Left hindlimb (tissue), 1 donor: ENCODE measurements around the gene FBXO28.
A peak's percentile ranks its signal among the peaks of the same experiment; 100 is the strongest.
"Not testable (repeated sequence)": the region's sequence is repeated elsewhere in the genome, so short reads cannot be mapped to it uniquely, and the experiment has no call there.

Source experiments
- DNase-seq: peaks from one replicate; pipeline ENCODE4 v3.0.0-alpha.2; 2018

The FBXO28 gene

DNA sequence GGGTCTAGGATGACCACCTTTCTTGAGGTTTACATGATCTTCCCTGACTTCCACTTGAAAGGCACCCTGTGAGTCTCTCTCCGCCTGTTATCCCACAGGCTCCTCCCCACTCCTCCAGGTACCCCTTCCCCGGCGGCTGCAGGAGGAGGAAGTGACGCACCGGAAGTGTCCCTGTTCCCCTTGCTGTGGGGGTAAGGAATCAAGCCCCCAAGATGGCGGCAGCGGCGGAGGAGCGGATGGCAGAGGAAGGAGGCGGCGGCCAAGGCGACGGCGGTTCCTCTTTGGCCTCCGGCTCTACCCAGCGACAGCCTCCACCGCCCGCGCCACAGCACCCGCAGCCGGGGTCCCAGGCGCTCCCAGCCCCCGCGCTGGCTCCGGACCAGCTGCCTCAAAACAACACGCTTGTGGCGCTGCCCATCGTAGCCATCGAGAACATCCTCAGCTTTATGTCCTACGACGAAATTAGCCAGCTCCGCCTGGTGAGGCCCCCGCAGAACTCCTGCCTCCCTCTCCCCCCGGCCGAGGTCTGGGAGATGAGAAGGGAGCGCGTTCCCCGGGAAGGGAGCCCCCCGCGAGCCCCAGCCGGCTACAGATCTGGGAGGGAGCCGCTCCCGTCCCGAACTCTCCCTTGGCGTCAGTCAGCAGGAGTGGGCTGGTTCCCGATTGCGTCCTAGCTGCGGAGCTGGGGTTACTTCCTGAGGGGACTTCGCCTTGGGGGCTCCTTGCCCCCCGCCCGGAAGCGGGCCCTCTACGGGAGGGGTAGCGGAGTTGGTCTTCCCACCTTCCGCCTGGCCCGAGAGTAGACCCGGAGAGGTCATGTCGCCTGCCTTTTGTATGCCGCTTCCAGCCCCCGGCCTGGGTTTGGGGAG, at the start of gene FBXO28:
TSS of gene FBXO28 (plus strand) at position 194 of the 869 bp plus-strand sequence. CDS start at position 213, 19 bp downstream.
- DNase-seq, result peak; percentile 96

DNA sequence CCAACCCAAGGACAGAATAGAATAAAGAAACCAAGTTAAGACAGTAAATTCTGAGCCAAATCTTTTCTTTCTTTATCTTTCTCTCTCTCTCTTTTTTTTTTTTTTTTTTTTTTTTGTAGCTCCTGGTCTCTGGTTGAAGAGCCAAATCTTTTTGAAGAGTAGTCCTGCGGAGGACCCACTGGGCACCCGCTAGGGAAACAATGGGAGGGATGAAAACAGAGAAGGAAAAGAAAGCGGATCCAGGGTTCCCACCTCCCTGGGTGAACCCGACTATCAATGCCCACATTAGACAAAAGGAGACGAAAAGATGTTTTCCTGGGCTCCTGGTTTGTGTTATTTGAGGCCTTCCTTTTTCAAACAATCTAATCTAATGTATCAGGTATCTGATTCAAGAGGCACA, 49.8 kb upstream of the FBXO28 start:
- no peak for DNase-seq

DNA sequence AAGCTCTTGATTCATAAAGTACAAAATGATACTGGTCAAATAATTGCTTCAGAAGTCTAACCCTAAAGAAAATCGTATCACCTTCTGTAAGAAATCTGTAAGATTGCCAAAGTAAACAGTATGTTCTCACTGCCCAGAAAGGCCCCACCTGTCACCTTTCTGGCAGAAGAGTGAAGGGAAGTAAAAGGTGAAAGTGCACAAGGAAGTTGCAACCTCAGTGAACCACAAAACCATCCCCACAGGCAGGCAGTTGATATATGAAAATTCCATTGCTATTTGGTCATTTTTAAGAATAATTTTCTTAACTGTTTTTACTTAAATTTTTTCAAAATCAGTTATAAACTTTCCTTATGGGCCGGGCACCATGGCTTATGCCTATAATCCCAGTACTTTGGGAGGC, 48.5 kb upstream of the FBXO28 start:
- DNase-seq, result no peak

DNA sequence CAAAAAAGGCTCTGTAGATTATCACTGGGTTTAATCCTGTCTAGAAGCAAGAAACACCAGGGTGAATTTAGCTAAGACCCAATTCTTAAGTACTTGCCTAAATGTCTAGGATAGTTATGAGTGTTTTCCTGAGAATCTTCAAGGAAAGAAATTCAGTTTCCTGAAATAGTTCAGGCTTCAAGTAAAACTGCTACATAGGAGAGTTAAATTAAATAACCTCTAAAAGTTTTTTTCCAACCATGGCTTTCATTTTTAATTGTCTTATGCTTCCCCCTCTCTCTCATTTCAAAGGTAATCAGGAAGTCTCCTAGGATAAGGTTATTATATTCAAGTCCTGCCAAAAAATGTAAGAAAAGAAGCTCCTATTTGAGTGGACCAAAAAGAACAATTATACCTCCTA, 46.7 kb upstream of the FBXO28 start:
- no peak for DNase-seq

DNA sequence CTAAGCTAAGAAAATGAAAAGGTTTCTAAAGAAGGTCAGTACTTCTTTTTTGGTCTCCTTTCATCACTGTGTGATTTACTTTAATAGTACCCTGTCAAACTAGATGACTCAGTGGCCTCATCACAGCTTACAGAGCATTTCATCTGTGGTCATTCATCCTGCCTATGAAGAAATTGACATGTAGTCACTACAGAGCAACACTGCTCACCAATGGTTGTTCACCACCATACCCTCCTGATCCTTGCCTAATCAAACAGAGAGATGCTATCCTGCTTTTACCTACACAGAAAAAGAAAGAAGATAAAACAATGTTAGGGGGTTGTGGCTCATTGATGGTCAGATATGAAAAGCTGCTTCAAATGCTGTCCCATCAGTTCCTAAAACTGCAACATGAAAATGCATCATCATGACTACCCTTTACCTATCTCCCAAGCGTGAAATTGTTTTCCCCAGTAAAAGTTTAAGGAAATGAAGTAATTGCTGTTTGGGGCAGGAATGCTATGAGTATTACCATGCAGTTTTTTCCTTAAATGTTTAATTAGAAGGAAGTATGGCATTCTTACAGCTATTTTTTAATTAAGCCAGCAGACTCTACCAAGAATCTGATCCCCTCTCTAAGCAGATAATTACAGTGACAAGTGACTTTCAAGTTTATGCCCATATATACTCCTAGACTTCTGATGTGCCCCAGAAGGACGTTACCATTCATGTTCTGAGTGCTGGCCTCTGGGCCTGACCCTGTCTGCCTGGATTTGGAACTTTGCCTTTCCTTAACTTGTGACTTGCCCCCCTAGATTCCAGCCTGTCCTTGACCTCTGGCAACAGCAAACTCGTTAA, 46.1 kb upstream of the FBXO28 start:
- DNase-seq, result no peak

DNA sequence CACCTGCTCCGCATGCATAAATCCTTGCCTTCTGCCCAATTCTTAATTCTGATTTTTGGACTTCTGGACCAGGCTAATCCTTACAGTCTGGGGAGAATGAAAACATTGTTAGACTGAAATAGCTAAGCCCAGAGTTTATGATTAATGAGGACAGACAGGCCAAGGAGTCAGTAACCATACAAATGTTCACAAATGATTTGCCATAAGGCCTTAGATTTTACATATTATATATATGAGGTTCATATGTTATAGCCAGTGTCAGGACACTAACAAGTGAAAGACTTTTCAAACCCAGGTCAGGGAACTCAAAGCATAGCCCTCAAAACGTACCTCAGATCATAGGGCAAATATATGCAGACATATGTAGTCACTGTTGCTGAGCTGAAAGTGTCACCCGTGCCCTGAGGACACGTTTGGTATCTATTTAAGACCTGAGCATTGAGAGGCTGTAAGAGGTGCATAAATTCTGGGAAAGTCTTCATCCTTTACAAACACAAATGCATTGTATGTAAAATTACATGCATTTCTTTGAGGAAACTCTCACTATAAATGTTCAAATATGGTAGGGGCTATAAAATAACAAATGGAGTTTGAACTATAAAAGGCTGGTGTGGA, 45.3 kb upstream of the FBXO28 start:
- no peak for DNase-seq

- DNase-seq, result no peak
Observed at GRCh38 chr1:224069138-224069537, 44.8 kb upstream of the FBXO28 start.

DNA sequence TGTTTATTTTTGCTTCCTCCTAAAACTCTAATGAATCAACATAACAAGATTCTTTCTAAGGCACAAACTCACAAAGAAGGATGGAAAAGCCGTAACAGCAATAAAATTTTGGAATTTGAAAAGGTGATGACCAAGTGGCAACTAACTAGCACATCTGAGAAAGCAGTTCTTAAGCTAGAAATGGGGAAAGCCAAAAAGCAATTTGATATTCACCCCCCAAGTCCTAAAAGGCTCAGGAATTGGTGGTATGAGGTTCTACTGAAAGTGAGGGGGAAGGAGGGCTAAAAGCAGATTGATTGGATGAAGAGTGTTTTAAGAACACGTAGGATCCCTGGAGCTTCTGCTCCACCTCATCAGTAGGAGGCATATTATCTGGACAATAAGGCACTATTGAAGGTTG, 43.4 kb upstream of the FBXO28 start:
- DNase-seq, result no peak

- no peak for DNase-seq
Observed at GRCh38 chr1:224076407-224076806, 37.5 kb upstream of the FBXO28 start.

- DNase-seq, result not testable (repeated sequence)
Observed at GRCh38 chr1:224079644-224080043, 34.3 kb upstream of the FBXO28 start.

DNA sequence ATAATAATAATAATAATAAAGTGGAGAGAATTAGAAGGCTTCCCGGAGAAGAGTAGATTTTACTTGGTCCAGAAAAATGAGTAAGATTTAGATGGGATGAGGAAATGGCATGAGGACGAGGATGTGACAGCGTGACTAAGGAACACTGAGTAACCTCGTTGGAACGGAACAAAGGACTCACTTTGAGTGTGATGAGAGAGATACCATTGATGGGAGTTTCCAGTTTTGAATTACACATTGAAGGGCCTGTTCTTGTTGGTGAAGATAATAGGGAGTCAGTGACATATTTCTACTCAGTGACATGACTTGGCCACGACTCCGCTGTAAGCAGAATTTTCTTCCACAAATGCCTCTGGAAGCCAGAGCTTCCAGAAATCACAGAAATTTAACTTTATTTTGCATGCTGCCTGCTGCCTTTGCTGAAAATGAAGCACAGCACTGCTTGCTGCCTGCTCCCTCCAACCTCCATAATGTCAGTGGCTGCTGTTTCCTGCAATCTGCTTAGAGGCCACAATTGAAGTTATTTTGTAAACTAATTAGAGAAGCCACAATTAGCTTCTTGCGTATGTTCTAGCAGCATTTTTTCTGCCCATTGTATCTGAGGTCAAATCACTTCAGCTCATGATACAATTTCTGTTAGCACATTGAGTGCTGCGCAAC, 33.7 kb upstream of the FBXO28 start:
- DNase-seq, result no peak

- no peak for DNase-seq
Observed at GRCh38 chr1:224081604-224082003, 32.3 kb upstream of the FBXO28 start.

DNA sequence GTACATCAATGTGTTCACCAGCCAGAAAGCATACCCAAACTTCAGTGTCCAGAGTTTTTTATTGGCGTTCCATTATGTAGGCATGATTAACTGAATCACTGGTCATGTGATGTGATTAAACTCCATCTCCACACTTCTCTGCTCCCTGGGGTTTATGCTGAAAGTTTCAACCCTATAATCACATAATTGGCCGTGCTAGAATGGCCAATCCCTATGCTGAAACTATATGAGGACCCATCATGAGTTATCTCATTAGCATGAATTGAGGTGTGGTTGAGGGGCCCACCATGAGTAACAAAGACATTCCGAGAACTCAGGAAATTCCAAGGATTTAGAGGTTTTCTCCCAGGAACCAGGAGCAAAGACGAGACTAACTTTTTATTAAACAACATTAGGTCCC, 31.8 kb upstream of the FBXO28 start:
- DNase-seq, result no peak

DNA sequence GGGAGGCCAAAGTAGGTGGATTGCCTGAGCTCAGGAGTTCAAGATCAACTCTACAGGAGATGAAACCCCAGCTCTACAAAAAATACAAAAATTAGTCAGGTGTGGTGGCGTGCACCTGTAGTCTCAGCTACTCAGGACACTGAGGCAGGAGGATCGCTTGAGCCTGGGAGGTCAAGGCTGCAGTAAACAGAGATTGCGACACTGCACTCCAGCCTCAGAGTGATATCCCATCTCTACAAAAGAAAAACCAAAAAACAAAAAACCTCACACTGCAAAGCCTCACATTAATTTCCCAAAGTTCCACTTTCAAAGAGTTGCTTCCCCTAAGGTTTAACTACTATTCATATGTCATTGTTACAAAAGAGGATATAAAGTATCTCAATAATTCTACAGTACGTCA, 29.0 kb upstream of the FBXO28 start:
- DNase-seq, result no peak

GRCh38 chr1:224085421-224086108, 28.3 kb upstream of the FBXO28 start:
- no peak for DNase-seq

DNA sequence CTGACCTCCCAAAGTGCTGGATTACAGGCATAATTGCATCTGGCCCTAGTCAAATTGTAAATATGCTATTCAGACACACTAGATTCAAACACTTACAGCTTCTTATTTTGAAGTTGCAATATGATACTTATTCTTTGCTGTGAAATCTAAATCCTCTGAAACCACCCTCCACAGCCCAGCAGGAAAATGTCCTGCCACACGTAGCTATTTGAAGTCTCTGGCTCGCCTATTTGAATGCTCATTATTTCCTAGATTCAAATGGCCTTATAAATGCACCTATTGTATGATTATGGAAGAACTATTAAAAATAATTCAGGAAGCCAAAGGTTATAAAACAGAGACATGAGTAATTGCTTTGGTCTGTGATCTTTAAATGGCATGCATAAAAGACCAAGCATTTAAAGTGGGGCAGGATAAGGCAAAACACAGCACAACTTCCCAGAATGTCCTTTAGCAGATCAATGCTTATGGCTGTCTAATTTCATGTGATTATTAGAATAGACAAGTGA, 26.6 kb upstream of the FBXO28 start:
- DNase-seq, result no peak

DNA sequence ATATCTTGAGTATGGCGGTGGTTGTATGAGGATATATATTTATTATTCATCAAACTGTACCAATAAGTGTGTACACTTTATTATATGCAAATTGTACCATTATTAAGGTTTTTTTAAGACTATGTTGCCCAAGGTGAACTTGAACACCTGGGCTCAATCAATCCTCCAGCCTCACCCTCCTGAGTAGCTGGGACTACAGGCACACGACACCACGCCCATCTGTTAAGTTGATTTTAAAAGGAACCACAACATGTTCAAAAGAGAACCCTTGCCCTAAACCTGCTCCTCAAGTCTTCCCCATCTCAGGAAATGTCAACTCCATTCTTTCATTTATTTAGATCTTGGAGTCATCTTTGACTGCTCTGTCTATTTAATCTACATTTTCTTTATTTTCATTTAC, 24.3 kb upstream of the FBXO28 start:
- no peak for DNase-seq

DNA sequence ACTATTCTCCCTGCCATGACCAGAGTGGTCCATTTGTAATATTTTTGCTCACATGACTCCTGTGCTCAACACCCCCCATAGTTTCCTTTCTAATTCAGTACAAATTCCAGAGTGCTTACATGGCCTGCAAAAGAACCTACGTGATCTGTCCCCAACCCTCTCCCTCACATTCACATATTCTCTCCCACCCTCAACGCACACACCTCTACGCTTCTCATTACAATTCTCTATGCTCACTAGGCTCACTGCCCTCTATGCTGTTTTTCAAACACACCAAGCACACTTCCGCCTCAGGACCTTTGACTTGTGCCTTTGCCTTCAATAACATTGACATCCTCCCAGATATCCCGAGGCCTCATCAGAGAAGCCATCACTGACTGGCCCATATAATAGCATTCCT, 23.8 kb upstream of the FBXO28 start:
- DNase-seq, result no peak

- no peak for DNase-seq
Observed at GRCh38 chr1:224092111-224092510, 21.8 kb upstream of the FBXO28 start.

DNA sequence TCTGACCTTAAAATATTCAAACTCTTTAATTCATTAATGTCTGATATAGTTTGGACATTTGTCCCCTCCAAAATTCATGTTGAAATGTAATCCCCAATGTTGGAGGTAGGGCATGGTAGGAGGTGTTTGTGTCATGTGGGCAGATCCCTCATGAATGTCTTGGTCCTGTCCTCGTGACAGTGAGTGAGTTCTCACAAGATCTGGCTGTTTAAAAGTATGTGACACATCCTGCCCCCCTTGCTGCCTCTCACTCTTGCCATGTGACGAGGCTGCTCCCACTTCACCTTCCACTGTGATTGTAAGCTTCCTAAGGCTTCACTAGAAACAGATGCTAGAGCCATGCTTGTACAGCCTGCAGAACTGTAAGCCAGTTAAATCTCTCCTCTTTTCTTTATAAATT, 21.3 kb upstream of the FBXO28 start:
- DNase-seq, result no peak

DNA sequence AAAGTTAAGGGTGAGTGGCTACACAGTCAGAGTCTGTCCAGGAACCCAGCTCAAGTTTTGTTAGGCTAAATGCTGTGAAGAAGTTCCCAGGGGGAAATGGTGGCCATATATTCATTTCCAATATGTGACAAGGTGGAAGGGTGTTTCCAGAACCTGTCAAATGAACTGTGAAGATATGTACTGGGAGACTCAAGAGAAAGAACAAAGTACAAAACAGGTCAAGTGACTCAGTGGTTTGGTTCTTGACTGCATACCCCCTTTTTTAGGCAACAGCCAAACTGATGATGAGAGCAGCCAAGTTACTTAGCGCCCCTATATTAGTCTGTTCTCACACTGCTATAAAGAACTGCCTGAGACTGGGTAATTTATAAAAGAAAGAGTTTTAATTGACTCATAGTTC, 18.6 kb upstream of the FBXO28 start:
- no peak for DNase-seq

DNA sequence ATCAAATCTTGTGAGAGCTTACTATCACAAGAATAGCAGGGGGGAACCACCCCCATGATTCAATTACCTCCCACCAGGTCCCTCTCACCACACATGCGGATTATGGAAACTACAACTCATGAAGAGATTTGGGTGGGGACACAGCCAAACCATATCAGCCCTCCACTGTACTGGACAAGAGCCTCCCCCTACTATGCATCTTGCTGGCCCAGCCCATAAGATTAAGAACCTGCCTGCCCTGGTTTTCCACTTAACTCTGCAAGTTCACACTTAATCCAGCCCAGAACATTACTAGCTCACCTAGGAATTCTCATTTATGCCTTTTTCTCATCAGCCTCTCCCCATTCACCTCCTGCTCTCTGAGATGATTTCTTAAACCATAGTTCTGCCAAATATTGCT, 18.0 kb upstream of the FBXO28 start:
- DNase-seq, result no peak
